GM18907 (cell line): ENCODE measurements around the gene TBC1D3H.
"Not testable (repeated sequence)": the region's sequence is repeated elsewhere in the genome, so short reads cannot be mapped to it uniquely, and the experiment has no call there.

ENCODE experiments used
- ATAC-seq: cut with Tn5 transposase; IDR thresholded peaks from one replicate; pipeline ENCODE4 v1.9.1; 2021; ENCODE audit warnings: mild to moderate bottlenecking, moderate library complexity; ENCODE audit not compliant: unreplicated experiment

The TBC1D3H gene

DNA sequence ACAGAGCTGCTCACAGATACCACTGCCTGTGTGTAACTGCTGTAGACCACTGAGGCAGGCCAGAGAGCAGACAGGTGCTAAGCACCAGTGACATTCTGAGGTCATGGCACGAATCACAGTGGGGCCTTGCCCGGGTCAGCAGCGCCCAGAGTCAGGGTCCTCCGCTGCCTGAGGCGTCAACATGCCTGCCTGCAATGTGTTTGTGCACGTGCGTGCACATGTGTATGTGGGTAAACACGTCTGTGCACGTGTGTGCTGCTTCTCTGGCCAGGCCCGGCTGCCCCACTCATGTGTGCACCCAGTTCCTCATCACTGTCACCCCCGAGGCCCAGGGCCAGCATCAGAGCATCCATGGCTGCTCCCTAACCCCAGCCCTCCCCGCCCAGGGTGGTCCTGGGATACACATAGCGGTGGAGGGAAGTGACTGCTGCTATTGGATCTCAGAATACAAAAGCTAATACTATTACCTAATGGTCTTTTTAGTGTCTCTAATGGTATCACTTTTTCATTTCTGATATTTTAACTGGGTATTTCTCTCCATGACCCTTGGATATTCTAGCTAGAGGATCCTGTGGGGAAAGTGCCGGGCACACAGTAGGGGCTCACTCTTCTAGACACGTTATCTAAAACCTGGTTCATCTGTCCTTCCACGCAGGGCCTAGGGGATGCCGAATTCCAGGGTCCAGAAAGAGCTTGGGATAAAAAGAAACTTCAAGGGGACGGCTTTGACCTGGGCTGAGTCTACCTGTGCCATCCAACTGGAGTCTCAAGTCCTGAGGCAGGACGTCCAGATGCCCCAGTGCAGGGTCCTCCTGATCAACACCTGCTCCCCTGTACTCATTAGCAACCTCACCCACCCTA is at the start of gene TBC1D3H:
TSS of gene TBC1D3H (minus strand) at position 51 of the 861 bp plus-strand sequence. CDS start 1,540 bp downstream, outside the sequence.
- ATAC-seq, result not testable (repeated sequence)

DNA sequence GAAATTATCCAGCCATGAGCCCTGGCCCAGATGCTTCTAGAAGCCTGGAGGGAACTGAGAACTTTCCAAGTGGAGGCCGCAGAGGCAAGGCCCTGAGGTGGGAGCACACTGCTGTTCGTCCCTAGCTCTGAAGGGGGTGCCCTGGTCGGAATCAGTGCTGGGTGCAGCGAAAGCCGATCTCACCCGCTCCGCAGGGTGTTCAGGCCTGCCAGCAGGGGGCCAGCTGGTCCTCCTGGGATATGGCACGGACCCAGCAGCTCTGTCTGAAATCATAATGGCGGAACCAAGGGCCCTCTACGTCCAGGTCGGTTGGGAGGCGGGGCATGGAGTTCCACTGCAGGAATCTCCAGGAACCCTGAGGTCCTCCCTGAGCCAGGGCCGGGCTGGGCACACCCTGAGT is 40.7 kb upstream of the TBC1D3H start:
- ATAC-seq, result not testable (repeated sequence)

DNA sequence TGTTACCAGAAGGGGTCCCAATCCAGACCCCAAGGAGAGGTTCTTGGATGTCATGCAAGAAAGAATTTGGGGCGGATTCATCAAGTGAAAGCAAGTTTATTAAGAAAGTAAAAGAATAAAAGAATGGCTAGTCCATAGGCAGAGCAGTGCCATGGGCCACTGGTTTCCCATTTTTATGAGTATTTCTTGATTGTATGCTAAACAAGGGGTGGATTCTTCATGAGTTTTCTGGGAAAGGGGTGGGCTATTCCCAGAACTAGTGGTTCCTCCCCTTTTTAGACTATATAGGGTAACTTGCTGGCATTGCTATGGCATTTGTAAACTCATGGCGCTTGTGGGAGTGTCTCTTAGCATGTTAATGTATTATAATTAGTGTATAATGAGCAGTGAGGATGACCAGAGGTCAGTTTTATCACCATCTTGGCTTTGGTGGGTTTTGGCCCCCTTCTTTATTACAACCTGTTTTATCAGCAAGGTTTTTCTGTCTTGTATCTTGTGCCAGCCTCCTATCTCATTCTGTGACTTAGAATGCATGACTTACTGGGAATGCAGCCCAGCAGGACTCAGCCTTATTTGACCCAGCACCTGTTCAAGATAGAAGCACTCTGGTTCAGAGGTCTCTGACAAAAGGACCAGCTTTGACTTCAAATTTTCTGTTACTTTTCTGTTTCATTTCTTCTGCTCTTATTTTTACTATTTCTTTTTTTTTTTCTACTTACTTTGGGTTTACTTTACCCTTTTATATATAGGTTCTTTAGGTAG is 27.1 kb upstream of the TBC1D3H start:
- ATAC-seq, result not testable (repeated sequence)

DNA sequence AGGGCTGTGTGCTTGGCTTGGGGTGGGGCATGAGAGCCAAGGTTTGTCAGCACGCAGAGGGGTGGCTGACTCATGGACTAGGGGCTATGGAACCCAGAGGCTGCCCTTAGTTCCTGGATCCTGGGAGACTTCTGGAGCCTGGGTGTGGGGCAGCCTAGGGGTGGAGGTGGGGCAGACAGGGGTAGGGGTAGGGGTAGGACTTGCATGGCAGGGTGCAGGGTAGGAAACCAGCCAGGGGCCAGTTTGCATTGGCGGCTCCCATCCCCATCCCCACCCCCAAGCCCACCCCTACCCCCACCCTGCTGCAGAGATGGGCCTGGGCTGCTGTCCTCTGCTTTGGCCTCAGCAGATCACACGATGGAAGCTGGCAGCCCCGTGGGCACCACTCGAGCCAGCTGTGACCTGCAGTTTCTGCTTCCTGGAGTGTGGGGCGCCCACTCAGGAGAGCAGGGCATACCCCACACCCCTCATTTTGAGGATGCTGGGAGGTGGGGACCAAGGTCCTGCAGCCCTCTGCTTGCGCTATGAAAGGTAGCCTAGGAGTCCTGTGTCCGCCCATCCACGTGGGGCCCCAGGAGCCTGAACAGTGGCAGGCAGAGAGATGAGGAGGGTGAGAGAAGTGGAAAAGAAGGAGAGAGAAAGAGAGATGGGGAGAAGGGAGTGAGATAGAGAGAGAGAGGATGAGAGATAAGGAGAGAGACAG is 2.9 kb upstream of the TBC1D3H start:
- ATAC-seq, result not testable (repeated sequence)

DNA sequence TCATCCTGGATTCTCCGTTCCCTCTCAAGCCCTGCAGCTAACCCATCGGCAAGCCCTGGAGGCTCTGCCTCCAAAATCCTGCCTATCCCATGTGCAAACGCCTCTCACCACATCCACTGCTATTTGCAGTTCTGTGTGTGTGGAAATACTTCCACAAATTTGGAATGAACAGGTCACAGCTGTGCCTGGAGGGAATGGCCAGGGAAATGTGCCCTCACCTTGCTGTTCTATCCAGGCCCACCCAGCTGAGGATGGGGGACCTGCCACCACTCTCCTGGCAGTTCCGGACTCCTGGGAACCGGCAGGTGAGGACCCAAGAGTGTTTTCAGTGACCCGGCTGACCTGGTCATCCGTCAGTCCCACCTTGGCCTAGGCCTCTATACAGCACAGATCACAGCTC is 12.3 kb downstream of the TBC1D3H start:
- ATAC-seq, result not testable (repeated sequence)

DNA sequence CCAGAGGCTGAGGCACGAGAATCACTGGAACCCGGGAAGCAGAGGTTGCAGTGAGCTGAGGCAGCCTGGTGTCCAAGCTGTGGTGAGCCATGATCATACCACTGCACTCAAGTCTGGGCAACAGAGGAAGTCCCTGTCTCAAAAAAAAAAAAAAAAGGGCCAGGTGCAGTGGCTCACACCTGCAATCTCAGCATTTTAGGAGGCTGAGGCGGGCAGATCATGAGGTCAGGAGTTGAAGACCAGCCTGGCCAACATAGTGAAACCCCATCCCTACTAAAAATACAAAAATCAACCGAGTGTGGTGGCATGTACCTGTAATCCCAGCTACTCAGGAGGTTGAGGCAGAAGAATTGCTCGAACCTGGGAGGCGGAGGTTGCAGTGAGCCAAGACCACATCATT is 25.7 kb downstream of the TBC1D3H start:
- not testable (repeated sequence) for ATAC-seq
